Vagina (tissue), 2 donors: ENCODE results near the gene FGD4. TPM values are rescaled to one million over a fixed set of nuclear protein-coding genes. Genes with fewer than 3 reads are reported as not detected.

Source experiments
- DNase-seq, 2 donors: peaks; one replicate each; pipeline ENCODE4 v3.0.0-alpha.2; 2017; ENCODE audit errors: extremely low spot score in 2 of 2
- H3K27ac ChIP-seq: fragments of 200-600 bp; sonication (generic); one replicate; pipeline ENCODE4 v1.5.1; 2019
- H3K27me3 ChIP-seq: fragments of 200-600 bp; sonication (generic); one replicate; pipeline ENCODE4 v1.5.1; 2019
- H3K36me3 ChIP-seq, 2 donors: fragments of 200-600 bp; sonication (generic); one replicate each; pipeline ENCODE4 v1.5.1; 2017 to 2019
- H3K4me1 ChIP-seq: fragments of 200-600 bp; sonication (generic); one replicate; pipeline ENCODE4 v1.5.1; 2019
- H3K4me3 ChIP-seq, 2 donors: fragments of 200-600 bp; sonication (generic); 1 replicate in 1 of 2; 2 replicates in 1 of 2; pipeline ENCODE4 v1.5.1; 2016 to 2019
- H3K9me3 ChIP-seq: fragments of 200-600 bp; sonication (generic); one replicate; pipeline ENCODE4 v1.5.1; 2019
- CTCF ChIP-seq, 3 experiments: fragments of 450-650 bp in 2 of 3; fragments of 200-600 bp in 1 of 3; sonication (generic) in 1 of 3; IDR thresholded peaks; one replicate each; pipeline ENCODE4 v1.5.1; 2017 to 2019; ENCODE audit warnings: antibody characterized with exemption in 3 of 3, mild to moderate bottlenecking in 2 of 3, moderate library complexity in 2 of 3
- POLR2A ChIP-seq, 2 donors: fragments of 450-650 bp; IDR thresholded peaks; one replicate each; pipeline ENCODE4 v1.6.1; 2017; ENCODE audit warnings: antibody characterized with exemption in 2 of 2, mild to moderate bottlenecking in 2 of 2, moderate library complexity in 2 of 2
- POLR2AphosphoS5 ChIP-seq, 2 donors: sonication (generic); formaldehyde crosslinking; IDR thresholded peaks; one replicate each; pipeline ENCODE4 v1.9.0; 2017; ENCODE audit warnings: antibody characterized with exemption in 2 of 2, mild to moderate bottlenecking in 2 of 2, low read depth in 1 of 2; ENCODE audit not compliant: insufficient read depth in 1 of 2
- intact Hi-C: fragments of 100-400 bp; cut with DNase I; formaldehyde crosslinking; loops from one replicate; pipeline ENCODE4 v1.15.1; 2023
- total RNA-seq: library from RNA; depleted of rRNA; stranded (reverse); fragments of >200 nt; gene quantifications from one replicate; pipeline ENCODE4 v1.2.3, GENCODE V29; 2016

FGD4 gene
- total RNA-seq, 1 donor from 2014 or later = 38.3 TPM

GRCh38 chr12:32379213-32379612 is 20.1 kb upstream of the FGD4 start:
- DNase-seq = no peak
- TF ChIP-seq POLR2A (IDR thresholded peaks at IDR 0.05) (no peak), POLR2AphosphoS5 (IDR thresholded peaks at IDR 0.05; ENCODE audit: insufficient read depth in 1 of 2, low read depth in 1 of 2) (no peak), CTCF (IDR thresholded peaks at IDR 0.05) (no peak)
- no peak overlapping the region for H3K4me3 ChIP-seq

GRCh38 chr12:32379667-32380066 is 19.7 kb upstream of the FGD4 start:
- Histone ChIP-seq H3K27ac (no peak overlapping the region), H3K9me3 (no peaks in the 10 kb centered on the region), H3K36me3 (no peaks in the 10 kb centered on the region), H3K4me3 (no peak overlapping the region), H3K4me1 (no peaks in the 10 kb centered on the region), H3K27me3 (no peaks in the 10 kb centered on the region)
- intact Hi-C loops = no loop called here
- TF ChIP-seq CTCF (IDR thresholded peaks at IDR 0.05) (no peak), POLR2A (IDR thresholded peaks at IDR 0.05) (no peak), POLR2AphosphoS5 (IDR thresholded peaks at IDR 0.05; ENCODE audit: insufficient read depth in 1 of 2, low read depth in 1 of 2) (no peak)
- DNase-seq = no peak

More at GRCh38 chr12:32379213-32379612, 20.1 kb upstream of the FGD4 start:
- intact Hi-C loops = no loop called here
- Histone ChIP-seq H3K4me1 (no peaks in the 10 kb centered on the region), H3K27ac (no peak overlapping the region), H3K36me3 (no peaks in the 10 kb centered on the region), H3K27me3 (no peaks in the 10 kb centered on the region), H3K9me3 (no peaks in the 10 kb centered on the region)

GRCh38 chr12:32382226-32382625 is 17.1 kb upstream of the FGD4 start:
- Histone ChIP-seq H3K4me3 (no peak overlapping the region), H3K4me1 (no peaks in the 10 kb centered on the region), H3K36me3 (no peaks in the 10 kb centered on the region), H3K27me3 (no peaks in the 10 kb centered on the region), H3K9me3 (no peaks in the 10 kb centered on the region), H3K27ac (no peak overlapping the region)
- intact Hi-C loops = no loop called here
- DNase-seq = no peak
- TF ChIP-seq POLR2A (IDR thresholded peaks at IDR 0.05) = no peak
- no peak for TF ChIP-seq POLR2AphosphoS5 (IDR thresholded peaks at IDR 0.05; ENCODE audit: insufficient read depth in 1 of 2, low read depth in 1 of 2)
- TF ChIP-seq CTCF (IDR thresholded peaks at IDR 0.05) = no peak

GRCh38 chr12:32390572-32391219 is 8.7 kb upstream of the FGD4 start:
- Histone ChIP-seq H3K4me1 (peaks cover 5% of the 10 kb centered on the region), H3K27ac (no peak overlapping the region), H3K27me3 (no peaks in the 10 kb centered on the region), H3K4me3 (peak overlapping the region; percentile 35 to 39), H3K36me3 (no peaks in the 10 kb centered on the region), H3K9me3 (no peaks in the 10 kb centered on the region)
- DNase-seq = no peak
- intact Hi-C loops = no loop called here
- TF ChIP-seq POLR2A (IDR thresholded peaks at IDR 0.05) = no peak
- no peak for TF ChIP-seq CTCF (IDR thresholded peaks at IDR 0.05)
- TF ChIP-seq POLR2AphosphoS5 (IDR thresholded peaks at IDR 0.05; ENCODE audit: insufficient read depth in 1 of 2, low read depth in 1 of 2) = no peak

- H3K9me3 ChIP-seq = no peaks in the 10 kb centered on the region
- no peak for DNase-seq
- no peak overlapping the region for H3K4me3 ChIP-seq
- no peak overlapping the region for H3K27ac ChIP-seq
- H3K4me1 ChIP-seq = peaks cover 10% of the 10 kb centered on the region
- no peaks in the 10 kb centered on the region for H3K36me3 ChIP-seq
- TF ChIP-seq POLR2A (IDR thresholded peaks at IDR 0.05) (no peak), CTCF (IDR thresholded peaks at IDR 0.05) (no peak), POLR2AphosphoS5 (IDR thresholded peaks at IDR 0.05; ENCODE audit: insufficient read depth in 1 of 2, low read depth in 1 of 2) (no peak)
- no peaks in the 10 kb centered on the region for H3K27me3 ChIP-seq
- intact Hi-C loops = no loop called here
Observed at GRCh38 chr12:32395026-32395425, 4.3 kb upstream of the FGD4 start.
